Measurements from ENCODE around the gene PPIF.

PPIF gene

GRCh38 chr10:79378383-79378646, 31.0 kb downstream of the PPIF start:
- Histone ChIP-seq H3K4me1 (ENCODE audit: control insufficient read depth, insufficient read depth, low read length) (peaks cover 4% of the 10 kb centered on the region), H3K27ac (ENCODE audit: extremely low read depth, low read depth, low read length) (no peak overlapping the region), H3K9me3 (ENCODE audit: control insufficient read depth, insufficient read depth, low read depth, low read length) (no peaks in the 10 kb centered on the region), H3K4me3 (ENCODE audit: low read depth, low read length) (no peak overlapping the region), H3K36me3 (ENCODE audit: control insufficient read depth in 2 of 2, insufficient read depth in 1 of 2, low read length in 2 of 2) (no peaks in the 10 kb centered on the region)
- POLR2A ChIA-PET: no interaction called here
- no peak for TF ChIP-seq CTCF (tag by site-specific recombination; IDR thresholded peaks at IDR 0.05)
- TF ChIP-seq ZNF114 (tag by site-specific recombination; IDR thresholded peaks at IDR 0.05): no peak
- TF ChIP-seq ZNF558 (tag by site-specific recombination; IDR thresholded peaks at IDR 0.05): no peak
- no peak for TF ChIP-seq ZNF660 (tag by site-specific recombination; IDR thresholded peaks at IDR 0.05)
- peak; percentile 26 for TF ChIP-seq ZBTB26 (tag by site-specific recombination; optimal IDR thresholded peaks at IDR 0.05)
- TF ChIP-seq HOXD13 (CRISPR knock-in tag; IDR thresholded peaks at IDR 0.05; ENCODE audit: borderline replicate concordance): no peak
- no peak for TF ChIP-seq ZNF280C (tag by site-specific recombination; IDR thresholded peaks at IDR 0.05)
- TF ChIP-seq ZNF747 (tag by site-specific recombination; IDR thresholded peaks at IDR 0.05): 0 out of 2 replicates have a peak, but pooled peaks have one; percentile 44
- no peak; the same call in 1 of the 2 replicates for TF ChIP-seq KLF9 (tag by site-specific recombination; IDR thresholded peaks at IDR 0.05; ENCODE audit: low read depth)
- TF ChIP-seq ZNF677 (tag by site-specific recombination; IDR thresholded peaks at IDR 0.05): no peak
- TF ChIP-seq ZFHX2 (tag by site-specific recombination; conservative IDR thresholded peaks at IDR 0.05): peak; percentile 89
- TF ChIP-seq ZSCAN23 (tag by site-specific recombination; IDR thresholded peaks at IDR 0.05): no peak
- TF ChIP-seq ZBTB17 (tag by site-specific recombination; IDR thresholded peaks at IDR 0.05): no peak
- TF ChIP-seq ZNF266 (tag by site-specific recombination; IDR thresholded peaks at IDR 0.05; ENCODE audit: low read depth): no peak
- no peak for TF ChIP-seq ZNF140 (tag by site-specific recombination; IDR thresholded peaks at IDR 0.05)
- TF ChIP-seq ZNF433 (tag by site-specific recombination; IDR thresholded peaks at IDR 0.05; ENCODE audit: low read depth): no peak
- TF ChIP-seq EGR2 (tag by site-specific recombination; IDR thresholded peaks at IDR 0.05; ENCODE audit: low read depth): peak; percentile 89; the same call in 1 of the 2 replicates
- no peak for TF ChIP-seq BCL11B (tag by site-specific recombination; IDR thresholded peaks at IDR 0.05; ENCODE audit: low read depth)
- no peak for TF ChIP-seq ZNF10 (tag by site-specific recombination; IDR thresholded peaks at IDR 0.05)
- TF ChIP-seq KLF10 (tag by site-specific recombination; IDR thresholded peaks at IDR 0.05): no peak
- no peak for TF ChIP-seq ZNF555 (tag by site-specific recombination; conservative IDR thresholded peaks at IDR 0.05)
- no peak for TF ChIP-seq PATZ1 (tag by site-specific recombination; IDR thresholded peaks at IDR 0.05)
- TF ChIP-seq ZNF501 (tag by site-specific recombination; IDR thresholded peaks at IDR 0.05): no peak
- TF ChIP-seq ZNF707 (tag by site-specific recombination; IDR thresholded peaks at IDR 0.05): no peak
- TF ChIP-seq ZNF311 (tag by site-specific recombination; IDR thresholded peaks at IDR 0.05; ENCODE audit: borderline replicate concordance): no peak
- TF ChIP-seq ZNF488 (tag by site-specific recombination; IDR thresholded peaks at IDR 0.05): 0 out of 2 replicates have a peak, but pooled peaks have one; percentile 28
- TF ChIP-seq KLF17 (tag by site-specific recombination; IDR thresholded peaks at IDR 0.05): no peak
- no peak for TF ChIP-seq ZNF664 (tag by site-specific recombination; IDR thresholded peaks at IDR 0.05)
- CTCF ChIA-PET: no interaction called here
